HFFc6 (cell line): ENCODE data around the gene PAK4. TPM values are rescaled to one million over a fixed set of nuclear protein-coding genes. Genes with fewer than 3 reads are reported as not detected.

Experiments
- DNase-seq: peaks from one replicate; pipeline ENCODE4 v3.0.0-alpha.2; 2018
- H3K27ac Mint-ChIP-seq: 2 replicates; pipeline ENCODE4 v1.8.0; 2020; ENCODE audit warnings: mild to moderate bottlenecking, mixed read lengths
- H3K27me3 Mint-ChIP-seq: 2 replicates; pipeline ENCODE4 v1.8.0; 2021; ENCODE audit warnings: mild to moderate bottlenecking, moderate library complexity, mixed read lengths; ENCODE audit not compliant: insufficient read depth
- H3K36me3 Mint-ChIP-seq: 2 replicates; pipeline ENCODE4 v1.8.0; 2021; ENCODE audit warnings: low read depth, mixed read lengths
- H3K4me1 Mint-ChIP-seq: 2 replicates; pipeline ENCODE4 v1.8.0; 2020; ENCODE audit warnings: low read depth, mixed read lengths
- H3K4me3 Mint-ChIP-seq: 2 replicates; pipeline ENCODE4 v1.8.0; 2020; ENCODE audit warnings: mild to moderate bottlenecking, moderate library complexity, mixed read lengths
- H3K9me3 Mint-ChIP-seq: 2 replicates; pipeline ENCODE4 v1.8.0; 2020; ENCODE audit warnings: mild to moderate bottlenecking, mixed read lengths
- CTCF ChIP-seq: fragments of 200-600 bp; sonication (generic); IDR thresholded peaks from 2 replicates; pipeline ENCODE4 v1.5.0; 2021; ENCODE audit warnings: antibody characterized with exemption, mild to moderate bottlenecking
- total RNA-seq, 6 experiments: library from RNA; stranded (reverse); fragmentation: NEBNext Ultra II Directional; extraction: Animal tissue kit (Norgen Biotek cat#: 25700); gene quantifications; 2 replicates in 1 of 6; 3 replicates in 5 of 6; pipeline ENCODE4 v1.2.3, GENCODE V29; 2021

The PAK4 gene
- total RNA-seq, 6 experiments from 2014 or later: 35.4 to 40.4 (median 35.8) TPM

GRCh38 chr19:39104186-39104596 lies 21.4 kb upstream of the PAK4 start:
- Mint-ChIP-seq H3K27ac (no peak overlapping the region), H3K9me3 (no peaks in the 10 kb centered on the region), H3K4me3 (no peak overlapping the region), H3K27me3 (peaks cover 12% of the 10 kb centered on the region; the same call in 1 of the 2 replicates), H3K4me1 (peaks cover 6% of the 10 kb centered on the region; the same call in 1 of the 2 replicates), H3K36me3 (no peaks in the 10 kb centered on the region)
- DNase-seq: no peak
- TF ChIP-seq CTCF: no peak

- Mint-ChIP-seq H3K36me3 (no peaks in the 10 kb centered on the region), H3K4me3 (no peak overlapping the region), H3K9me3 (no peaks in the 10 kb centered on the region), H3K4me1 (peaks cover 6% of the 10 kb centered on the region; the same call in 1 of the 2 replicates), H3K27ac (no peak overlapping the region), H3K27me3 (peaks cover 10% of the 10 kb centered on the region; the same call in 1 of the 2 replicates)
- no peak for TF ChIP-seq CTCF
- DNase-seq: no peak
Measured at GRCh38 chr19:39106194-39106593, 19.4 kb upstream of the PAK4 start.

GRCh38 chr19:39109641-39110040 lies 15.9 kb upstream of the PAK4 start:
- no peaks in the 10 kb centered on the region for H3K9me3 Mint-ChIP-seq
- H3K27ac Mint-ChIP-seq: no peak overlapping the region
- H3K4me1 Mint-ChIP-seq: peaks cover 6% of the 10 kb centered on the region; the same call in 1 of the 2 replicates
- TF ChIP-seq CTCF: no peak
- H3K36me3 Mint-ChIP-seq: no peaks in the 10 kb centered on the region
- no peak overlapping the region for H3K4me3 Mint-ChIP-seq
- no peak for DNase-seq
- peaks cover 21% of the 10 kb centered on the region for H3K27me3 Mint-ChIP-seq

- H3K27ac Mint-ChIP-seq: no peak overlapping the region
- no peaks in the 10 kb centered on the region for H3K36me3 Mint-ChIP-seq
- DNase-seq: no peak
- no peaks in the 10 kb centered on the region for H3K9me3 Mint-ChIP-seq
- peaks cover 21% of the 10 kb centered on the region for H3K27me3 Mint-ChIP-seq
- H3K4me1 Mint-ChIP-seq: peaks cover 6% of the 10 kb centered on the region; the same call in 1 of the 2 replicates
- TF ChIP-seq CTCF: peak; percentile 93
- H3K4me3 Mint-ChIP-seq: no peak overlapping the region
Measured at GRCh38 chr19:39110263-39110967, 15.2 kb upstream of the PAK4 start.

- Mint-ChIP-seq H3K4me1 (no peaks in the 10 kb centered on the region), H3K9me3 (no peaks in the 10 kb centered on the region), H3K4me3 (no peak overlapping the region), H3K27me3 (peaks cover 21% of the 10 kb centered on the region), H3K27ac (no peak overlapping the region), H3K36me3 (no peaks in the 10 kb centered on the region)
- DNase-seq: no peak
- TF ChIP-seq CTCF: no peak
Measured at GRCh38 chr19:39111593-39112199, 13.9 kb upstream of the PAK4 start.
